HG03025 (cell line): ENCODE measurements around the gene SASH1.

Experiments
- ATAC-seq: cut with Tn5 transposase; IDR thresholded peaks from one replicate; pipeline ENCODE4 v1.9.1; 2021; ENCODE audit warnings: mild to moderate bottlenecking, moderate library complexity; ENCODE audit not compliant: unreplicated experiment, low FRiP score

SASH1 gene

DNA sequence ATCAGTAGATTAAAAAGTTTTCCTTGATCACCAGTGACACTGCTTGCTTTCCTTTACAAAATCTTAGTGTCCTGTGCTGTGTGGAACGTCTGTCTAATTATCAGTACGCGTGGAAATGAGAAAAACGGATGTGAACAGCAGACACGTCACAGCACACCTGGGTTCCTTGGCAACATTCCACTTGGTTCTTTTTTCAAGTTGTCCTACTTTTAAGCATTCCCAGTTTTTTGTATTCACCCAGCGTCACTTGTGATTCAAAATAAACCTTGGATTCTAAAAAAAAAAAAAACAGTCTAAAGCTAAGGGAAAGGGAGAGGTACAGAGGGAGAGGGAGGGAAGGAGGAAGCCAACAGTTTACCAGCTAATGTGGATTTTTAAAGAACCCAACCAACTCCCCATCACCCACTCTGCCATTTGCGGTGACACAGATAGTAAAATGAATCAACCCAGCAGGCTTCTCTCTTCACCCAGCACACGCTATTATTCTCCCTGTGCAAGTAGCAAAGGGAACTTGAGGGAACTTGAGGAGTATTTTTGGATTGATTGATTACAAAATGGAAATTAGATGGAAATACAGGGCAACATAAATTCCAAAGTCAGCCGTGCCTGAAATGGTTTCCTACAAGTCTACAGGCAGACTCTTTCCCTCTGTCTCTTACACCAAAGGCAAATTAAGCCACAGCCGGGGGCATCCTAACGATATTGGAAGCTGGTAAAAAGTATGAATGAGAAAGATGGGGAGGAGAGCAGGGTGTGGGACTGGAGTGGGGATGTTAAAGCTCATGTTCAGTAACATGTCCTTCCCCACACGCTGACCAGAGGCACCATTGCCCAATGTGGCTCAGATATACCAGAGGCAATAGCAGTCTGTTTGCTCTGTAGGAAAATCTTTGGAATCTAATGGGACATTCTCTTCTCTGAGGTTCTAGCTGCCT lies 129.8 kb downstream of the SASH1 start:
- ATAC-seq: no peak

DNA sequence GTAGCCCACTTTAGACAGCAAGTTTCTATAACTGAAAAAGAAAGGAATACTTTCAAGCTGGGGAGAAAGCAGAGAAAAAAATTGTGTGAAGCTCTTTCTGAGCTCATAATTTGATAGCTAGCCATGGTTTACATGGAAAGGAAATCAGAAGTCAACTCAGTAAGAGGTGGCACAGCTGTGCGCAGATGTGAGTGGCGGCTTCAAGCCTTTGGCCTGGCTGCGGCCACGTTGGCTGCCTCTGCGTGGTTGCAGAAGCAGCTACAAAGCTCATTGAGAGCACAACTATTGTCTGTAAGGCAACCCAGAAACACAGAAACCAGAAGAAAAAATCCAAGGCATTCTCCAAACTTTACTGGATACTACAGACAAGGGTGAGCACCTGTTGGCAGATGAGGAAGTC lies 136.9 kb downstream of the SASH1 start:
- no peak for ATAC-seq

DNA sequence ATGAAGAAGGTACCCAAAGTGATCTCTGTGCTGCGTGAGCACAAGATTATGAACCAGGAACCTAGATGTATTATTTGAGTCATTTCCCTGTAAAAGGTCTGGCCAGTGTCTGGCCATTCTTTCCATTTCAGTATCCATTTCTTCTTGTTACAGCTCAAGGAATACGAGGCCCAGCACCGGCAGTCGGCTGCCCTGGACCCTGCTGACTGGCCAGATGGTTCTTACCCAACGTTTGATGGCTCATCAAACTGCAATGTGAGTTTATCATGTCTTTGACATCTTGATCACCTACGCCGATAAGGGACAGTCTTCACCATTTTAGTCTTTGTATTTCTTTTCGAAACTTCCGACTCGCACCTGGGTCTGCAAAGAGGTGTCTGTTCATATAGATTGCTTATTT lies 144.8 kb downstream of the SASH1 start:
- ATAC-seq: no peak

DNA sequence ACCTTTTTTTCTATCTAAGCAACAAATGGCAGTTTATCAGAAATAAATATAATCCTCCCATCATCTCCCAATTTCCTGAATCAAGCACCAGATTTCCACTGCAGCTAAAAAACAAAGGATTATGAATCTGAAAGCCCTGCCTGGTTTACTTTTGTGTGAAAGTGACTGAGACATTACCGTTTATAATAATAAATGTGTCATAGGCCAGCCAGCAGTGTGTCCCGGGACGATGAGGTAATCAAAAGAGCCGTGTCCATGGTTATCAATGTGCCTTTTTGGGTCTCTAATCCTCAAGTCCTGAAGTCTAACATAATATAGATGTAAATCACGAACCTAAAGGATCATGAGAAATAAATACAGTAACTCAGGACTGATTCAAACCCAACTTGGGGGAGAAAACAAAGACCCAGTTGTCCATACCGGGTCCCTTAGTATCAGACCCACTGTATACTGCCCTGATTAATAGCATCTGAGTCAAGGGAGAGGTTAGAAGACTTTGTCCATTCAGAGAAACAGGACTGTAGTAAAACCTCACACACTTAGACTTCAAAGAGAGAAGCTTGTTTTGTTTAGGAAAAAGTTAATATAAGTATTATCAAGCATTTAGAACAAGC lies 149.1 kb downstream of the SASH1 start:
- no peak for ATAC-seq

DNA sequence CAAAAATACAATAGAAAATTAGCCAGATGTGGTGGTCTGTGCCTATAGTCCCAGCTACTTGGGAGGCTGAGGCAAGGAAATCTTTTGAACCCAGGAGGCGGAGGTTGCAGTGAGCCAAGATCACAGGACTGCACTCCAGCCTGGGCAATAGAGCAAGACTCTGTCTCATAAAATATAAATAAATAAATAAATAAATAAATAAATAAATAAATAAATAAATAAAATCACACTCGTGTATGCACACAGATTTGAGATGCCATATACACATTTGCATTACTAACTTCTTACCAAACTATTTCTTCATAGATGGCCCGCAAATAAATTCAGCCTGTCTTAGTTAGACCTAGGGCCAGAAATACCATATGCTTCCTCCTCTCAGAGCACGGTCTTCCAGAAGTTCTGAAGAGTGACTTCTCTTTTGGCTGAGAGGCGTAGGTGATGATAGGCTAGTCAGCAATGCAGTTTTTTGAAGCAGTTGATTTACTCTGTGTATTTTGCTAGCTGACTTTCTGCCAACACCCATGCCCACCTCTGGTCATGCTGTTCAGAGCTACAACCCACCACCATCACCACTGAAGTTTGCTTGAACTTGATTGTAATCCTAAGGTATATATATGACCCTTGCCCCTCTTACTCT lies 150.1 kb downstream of the SASH1 start:
- no peak for ATAC-seq

DNA sequence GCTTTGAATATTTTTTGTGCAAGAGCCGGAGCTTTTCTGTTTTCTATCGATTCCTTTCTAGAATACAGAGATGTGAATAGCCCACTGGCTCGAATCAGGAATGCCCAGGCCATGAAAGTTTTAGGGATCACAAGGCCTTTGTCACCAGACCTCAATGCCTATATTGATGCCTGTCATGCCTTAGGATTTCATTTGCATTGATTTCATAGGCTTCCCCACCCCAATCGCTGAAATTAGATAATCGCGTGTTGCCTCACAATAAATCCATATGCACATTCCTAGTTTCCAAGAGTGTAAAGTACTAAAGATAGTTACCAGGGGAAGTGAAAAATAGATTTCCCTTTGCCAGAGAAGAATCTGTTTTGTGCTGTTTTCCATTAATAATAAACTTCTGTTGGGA lies 150.8 kb downstream of the SASH1 start:
- no peak for ATAC-seq

DNA sequence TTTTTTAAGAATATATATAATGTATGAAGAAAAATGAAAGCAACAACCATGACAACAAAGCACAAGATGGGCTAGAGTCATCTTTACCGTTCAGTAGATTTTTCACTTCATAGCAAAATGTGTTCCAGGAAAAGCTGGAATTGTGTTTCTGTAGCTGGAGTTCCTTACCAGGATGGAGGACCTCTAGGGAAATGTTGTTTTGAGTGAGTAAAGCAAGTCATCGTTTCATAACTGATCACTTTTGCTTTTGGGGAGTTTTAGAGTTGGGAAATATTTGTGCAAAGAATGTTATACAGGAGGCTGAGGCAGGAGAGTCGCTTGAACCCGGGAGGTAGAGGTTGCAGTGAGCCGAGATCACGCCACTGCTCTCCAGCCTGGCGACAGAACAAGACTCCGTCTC lies 151.6 kb downstream of the SASH1 start:
- no peak for ATAC-seq

DNA sequence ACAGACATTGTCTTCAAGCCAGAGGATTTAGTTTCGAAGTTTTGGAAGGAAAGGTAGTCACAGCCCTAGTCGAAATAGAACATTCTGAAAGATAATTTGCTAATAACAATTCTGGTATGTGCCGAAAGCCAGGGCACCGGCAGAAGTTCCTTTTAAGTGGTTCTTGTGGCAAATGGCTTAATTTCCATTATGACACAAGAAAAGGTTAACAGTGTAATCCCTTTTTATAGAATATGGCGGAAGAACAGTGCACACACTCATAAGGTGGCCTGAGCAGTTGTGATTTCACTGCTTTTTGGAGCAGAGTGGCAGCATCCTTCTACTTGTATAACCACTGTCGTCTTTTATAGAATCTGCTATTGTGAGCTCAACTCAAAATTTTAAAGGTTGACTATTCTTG lies 152.4 kb downstream of the SASH1 start:
- no peak for ATAC-seq

DNA sequence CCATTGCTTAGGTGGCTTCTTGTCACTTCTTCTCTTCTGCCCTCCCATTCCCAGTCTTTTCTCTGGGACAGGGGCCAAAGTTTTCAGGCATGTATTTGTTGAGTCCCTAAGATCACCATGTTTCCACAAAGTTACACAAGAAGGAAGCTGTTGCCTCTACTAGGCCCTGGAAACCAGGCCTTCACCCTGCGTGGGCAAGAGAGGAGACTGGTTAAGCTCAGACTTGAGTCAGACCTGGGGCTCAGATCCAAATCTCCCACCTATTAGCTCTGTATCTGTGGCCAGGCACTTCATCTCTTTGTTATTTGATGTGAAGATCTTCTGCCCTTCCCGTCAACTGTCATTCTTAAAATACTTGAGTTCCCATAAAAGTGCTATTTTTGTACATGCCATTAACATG lies 154.6 kb downstream of the SASH1 start:
- ATAC-seq: no peak

DNA sequence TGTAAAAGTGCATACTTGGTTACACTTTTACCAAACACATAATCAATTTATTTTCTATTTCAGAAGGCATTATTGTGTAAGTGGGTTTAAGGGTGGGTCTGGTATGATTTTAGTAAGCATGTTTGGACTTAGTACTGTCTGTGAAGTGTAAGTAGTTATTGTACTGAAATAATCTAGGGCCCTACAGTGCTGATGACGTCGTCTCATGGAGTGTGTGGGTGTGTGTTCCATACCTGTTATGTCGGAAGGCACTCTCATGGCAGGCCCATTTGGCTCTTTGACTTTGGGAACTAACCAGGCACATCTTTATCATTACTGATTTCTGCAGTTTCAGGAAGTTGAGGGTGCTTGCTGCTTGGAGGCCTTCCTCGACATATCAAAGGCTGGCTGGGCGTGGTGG lies 155.1 kb downstream of the SASH1 start:
- ATAC-seq: no peak

DNA sequence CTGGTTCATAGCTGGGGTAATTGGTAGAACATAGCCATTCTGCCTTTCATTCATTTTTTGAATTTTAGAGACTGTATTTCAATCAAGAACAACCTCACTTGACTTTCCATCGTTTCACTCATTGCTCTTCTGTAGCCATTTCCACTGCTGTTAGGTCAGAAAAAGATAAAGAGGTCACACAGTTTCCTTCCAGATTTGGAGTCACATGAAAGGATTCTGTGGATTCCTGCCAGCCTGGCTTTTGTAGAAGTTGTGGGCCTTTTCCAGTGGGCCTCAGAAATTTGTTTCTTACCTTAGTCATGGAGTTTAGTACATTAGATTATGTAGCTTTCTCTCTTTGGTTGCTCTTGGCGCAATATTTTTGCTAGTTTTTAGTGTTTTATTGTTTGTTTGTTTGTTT lies 157.8 kb downstream of the SASH1 start:
- no peak for ATAC-seq

DNA sequence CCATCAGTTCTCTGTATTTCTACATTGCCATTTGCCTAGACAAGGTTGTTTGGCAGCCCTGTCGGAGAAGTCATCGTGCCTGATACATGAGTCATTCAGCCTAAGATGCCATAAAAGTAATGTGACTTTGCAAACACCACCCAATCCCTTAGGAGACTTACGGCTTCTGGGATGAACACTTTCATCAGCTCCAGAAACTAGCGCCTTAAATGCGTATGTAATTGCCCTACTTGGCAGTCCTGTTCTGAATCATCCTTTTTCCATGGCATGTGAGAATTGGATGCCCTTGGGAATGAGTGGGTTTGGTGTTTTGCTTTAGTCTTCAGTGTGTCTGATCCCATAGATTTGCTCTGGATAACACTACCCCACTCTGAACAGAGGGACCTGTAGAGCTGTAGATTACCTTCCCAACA lies 158.5 kb downstream of the SASH1 start:
- no peak for ATAC-seq

DNA sequence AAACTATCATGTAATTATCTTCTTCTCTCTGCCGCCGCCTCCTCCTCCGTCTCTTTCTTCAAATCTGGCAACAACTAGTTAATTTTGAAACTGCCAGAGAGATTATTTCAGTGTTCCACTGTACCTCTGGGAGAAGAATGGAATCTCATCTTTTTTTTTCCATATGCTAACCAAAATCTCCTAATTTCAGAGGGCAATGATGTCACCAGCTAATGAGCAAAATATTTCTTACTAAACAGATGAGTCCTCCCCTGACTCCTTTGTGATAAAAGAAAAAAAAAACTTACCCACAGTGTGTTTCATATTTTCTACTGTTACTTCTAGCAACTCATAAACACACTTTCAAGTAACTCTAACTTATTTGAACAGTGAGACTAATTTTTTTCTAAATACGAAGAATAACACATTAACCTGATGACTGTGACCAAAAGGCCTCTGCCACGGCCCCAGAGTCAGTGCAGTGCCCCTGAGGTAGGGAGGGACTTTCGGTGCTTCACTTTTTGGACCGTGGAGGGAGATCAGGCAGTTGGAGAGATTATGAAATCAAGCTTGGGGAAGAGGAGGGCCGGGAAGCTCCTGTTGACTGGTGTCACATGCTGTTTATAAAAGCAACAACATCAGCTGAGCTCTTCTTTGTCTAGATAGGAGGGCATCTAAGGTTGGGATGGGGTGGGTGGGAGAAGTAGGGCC lies 159.6 kb downstream of the SASH1 start:
- no peak for ATAC-seq

DNA sequence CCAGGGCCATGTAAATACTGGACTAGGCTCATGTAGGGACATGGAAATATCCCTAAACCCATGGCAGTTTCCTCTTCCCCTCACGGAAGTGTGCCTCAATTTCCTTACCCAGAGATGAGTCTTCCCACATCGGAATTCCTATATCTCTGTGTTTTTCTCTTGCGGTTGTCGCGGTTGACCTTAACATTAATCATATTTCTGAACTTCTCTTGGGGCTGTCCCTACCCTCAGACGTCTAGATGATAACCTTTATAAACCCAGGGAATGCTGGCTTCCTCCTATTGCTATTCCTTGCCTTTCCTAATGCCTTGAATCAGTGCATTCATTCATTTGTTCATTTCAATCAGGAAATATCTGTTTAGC lies 160.1 kb downstream of the SASH1 start:
- no peak for ATAC-seq

DNA sequence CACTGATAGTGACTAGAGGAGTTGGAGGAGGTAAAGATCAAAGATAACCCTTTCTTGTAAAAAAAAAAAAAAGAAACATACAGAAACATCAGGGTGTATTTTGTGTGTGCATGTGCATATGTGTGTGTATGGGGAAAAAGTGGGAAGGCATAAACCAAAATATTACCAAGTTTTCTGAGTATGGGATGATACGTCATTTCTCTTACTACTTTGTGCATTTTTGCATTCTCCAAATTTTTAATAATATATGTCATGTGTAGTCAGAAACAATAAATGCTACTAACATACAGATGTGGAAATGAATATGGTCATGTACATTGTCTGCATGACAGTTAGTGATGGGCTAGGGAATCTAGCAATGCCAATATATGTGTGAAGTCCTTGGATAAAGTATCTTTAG lies 161.1 kb downstream of the SASH1 start:
- ATAC-seq: no peak

DNA sequence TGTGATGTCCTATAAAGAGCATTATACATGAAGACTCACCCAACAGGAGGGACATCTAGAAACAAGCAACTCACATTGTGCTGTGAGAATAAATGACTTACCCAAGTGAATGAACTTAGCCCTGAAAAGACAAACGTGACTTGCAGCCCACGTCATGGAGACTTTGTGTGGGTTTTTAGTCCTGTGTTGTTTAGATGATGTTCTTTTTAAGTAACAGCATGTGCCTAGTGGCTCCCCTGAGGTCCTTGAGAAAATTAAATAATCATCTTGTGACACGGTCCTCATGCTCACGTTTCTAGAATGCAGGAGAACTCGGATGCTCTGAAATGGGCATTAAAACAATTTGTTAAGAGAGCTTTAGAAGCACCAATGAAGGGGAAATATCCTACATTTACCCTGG lies 165.1 kb downstream of the SASH1 start:
- ATAC-seq: no peak

DNA sequence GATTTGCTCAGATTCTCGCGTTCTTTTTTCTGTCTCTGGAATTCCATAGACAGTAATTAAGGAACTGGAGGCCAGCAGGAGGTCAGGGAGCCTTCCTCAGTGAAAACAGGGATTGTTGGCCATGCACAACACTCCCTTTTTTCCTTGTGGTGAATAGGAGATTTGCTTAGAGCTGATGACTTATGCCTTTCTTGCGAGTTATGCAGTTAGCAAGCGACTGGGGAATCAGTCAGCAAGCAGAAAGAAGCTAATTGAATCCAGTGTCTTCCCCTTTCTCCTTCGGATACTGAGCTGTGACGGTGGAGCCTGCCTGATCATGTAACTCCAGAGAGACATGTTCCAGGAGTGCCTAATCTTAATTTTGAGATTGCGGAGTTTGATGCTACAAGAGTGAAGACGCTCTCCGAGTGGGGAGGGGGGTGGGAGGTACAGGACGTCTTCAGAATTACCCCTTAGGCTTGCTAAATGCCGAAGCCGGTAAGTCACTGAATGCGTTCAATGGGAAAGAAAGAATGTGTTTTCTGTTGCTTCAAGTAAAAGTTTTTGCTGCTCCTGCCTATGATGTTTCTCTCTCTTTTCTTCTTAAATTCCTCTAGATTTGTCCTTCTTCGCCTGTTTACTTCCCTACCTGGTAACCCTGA lies 165.9 kb downstream of the SASH1 start:
- no peak for ATAC-seq

DNA sequence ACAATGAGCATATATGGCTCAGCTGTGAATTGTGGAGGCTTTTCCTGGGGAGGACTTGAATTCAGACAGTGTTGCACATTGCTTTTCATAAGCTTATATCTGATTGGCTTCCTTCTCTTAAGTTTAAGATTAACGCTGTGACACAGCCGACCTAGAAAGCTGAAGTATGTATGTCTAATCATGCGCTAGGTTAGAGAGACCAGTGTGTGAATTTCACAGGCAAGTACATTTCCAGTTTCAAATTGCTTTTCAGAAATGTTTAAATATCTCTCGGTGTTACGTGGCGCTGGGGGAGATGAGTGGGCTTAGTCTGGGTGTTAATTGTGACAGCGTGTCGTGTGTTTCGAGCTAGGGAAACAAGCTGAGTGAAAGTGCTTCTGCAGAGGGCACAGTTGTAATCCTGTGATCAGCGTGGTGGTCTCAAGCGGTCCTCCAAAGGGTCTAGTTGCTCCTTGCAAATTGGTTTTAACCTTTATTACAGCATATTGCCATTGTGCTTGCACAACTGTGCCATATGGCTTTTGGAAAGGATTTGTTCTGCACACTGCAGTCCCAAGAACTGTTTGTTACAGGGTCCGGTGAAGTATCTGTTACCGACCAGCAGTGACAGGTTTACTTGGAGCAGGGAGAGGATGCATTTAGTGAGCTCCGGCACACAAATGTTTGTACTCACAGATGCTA lies 166.6 kb downstream of the SASH1 start:
- ATAC-seq: no peak

DNA sequence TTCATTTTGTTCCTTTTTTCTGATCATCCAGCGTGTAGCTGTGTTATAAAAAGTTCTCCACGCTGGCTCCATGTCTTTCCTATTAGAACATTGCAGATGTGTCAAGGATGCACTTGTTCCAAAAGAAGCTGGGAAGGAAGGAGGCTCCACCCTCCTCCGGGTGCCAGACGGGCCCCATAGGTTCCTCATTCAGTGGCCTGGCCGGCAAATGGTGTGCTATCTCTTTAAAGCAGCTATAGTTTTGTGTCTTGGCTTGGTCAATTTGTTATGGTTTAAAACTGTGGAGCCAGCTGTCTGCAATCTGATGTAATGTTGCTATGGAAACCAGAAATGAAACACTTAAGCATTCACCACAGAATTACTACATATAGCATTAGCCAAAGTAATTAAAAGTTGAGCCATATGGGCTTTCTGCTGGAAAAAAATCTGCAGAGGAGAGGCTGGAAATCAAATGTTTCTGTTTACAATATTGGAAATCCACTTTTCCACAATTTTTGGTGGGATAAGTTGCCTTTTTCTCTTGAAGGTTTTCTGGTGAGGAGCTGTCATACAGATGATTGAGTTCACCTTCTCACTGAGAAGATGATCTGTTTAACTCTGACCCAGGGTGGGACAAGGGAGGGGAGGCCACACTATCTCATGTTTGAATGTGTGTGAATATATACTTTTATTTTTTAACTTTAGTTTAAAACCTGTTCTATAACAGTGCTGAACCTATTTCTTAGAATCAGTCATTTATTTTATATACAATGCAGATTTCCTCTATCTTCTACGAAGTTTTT lies 167.4 kb downstream of the SASH1 start:
- peak; percentile 70 for ATAC-seq
